PC-9 (cell line): ENCODE measurements around the gene RBMS3. TPM values are rescaled to one million over a fixed set of nuclear protein-coding genes. Genes with fewer than 3 reads are reported as not detected.

Experiments
- BruUV-seq: library from RNA; stranded (reverse); fragments of 400-500 nt; replicated peaks from 2 replicates; lab custom pipeline; 2021; lab: Mats Ljungman, UMichigan
- CTCF ChIA-PET: fragments of 300-600 bp; sonication (Branson Sonifier 250); formaldehyde crosslinking; loops from one replicate; lab custom pipeline; 2022; ENCODE audit warnings: antibody characterized with exemption; lab: Charles Lee
- POLR2A ChIA-PET: fragments of 300-600 bp; sonication (Branson Sonifier 250); formaldehyde crosslinking; loops from one replicate; lab custom pipeline; 2022; ENCODE audit warnings: antibody characterized with exemption; ENCODE audit not compliant: unreplicated experiment; lab: Charles Lee
- DNase-seq, 2 experiments: peaks; one replicate each; pipeline versions ENCODE4 v3.0.0 to v3.0.0-alpha.2; 2015 to 2022; ENCODE audit warnings: mixed read lengths in 1 of 2
- H2AFZ ChIP-seq: fragments of 200-600 bp; sonication (generic); 2 replicates; pipeline ENCODE4 v1.8.1; 2017; ENCODE audit warnings: antibody characterized with exemption
- H3F3A ChIP-seq: fragments of 200-600 bp; sonication (generic); 2 replicates; pipeline ENCODE4 v1.8.1; 2017; ENCODE audit warnings: antibody characterized with exemption, mild to moderate bottlenecking, low read depth; ENCODE audit not compliant: insufficient read depth
- H3K27ac ChIP-seq: fragments of 200-600 bp; sonication (generic); 2 replicates; pipeline ENCODE4 v1.6.1; 2016; ENCODE audit warnings: mixed run types
- H3K27me3 ChIP-seq: fragments of 200-600 bp; sonication (generic); 2 replicates; pipeline ENCODE4 v1.6.1; 2016; ENCODE audit warnings: low read depth, mixed run types; ENCODE audit not compliant: insufficient read depth
- H3K36me3 ChIP-seq: fragments of 200-600 bp; sonication (generic); 2 replicates; pipeline ENCODE4 v1.6.1; 2016; ENCODE audit warnings: low read depth, mixed run types
- H3K4me1 ChIP-seq: fragments of 200-600 bp; sonication (generic); replicated peaks from 2 replicates; pipeline ENCODE4 v1.6.1; 2016; ENCODE audit warnings: mixed run types; ENCODE audit not compliant: insufficient read depth
- H3K4me2 ChIP-seq: fragments of 200-600 bp; sonication (generic); 2 replicates; pipeline ENCODE4 v1.6.1; 2017; ENCODE audit warnings: mixed run types
- H3K4me3 ChIP-seq: fragments of 200-600 bp; sonication (generic); 2 replicates; pipeline ENCODE4 v1.6.1; 2016; ENCODE audit warnings: mixed run types
- H3K79me2 ChIP-seq: fragments of 200-600 bp; sonication (generic); 2 replicates; pipeline ENCODE4 v1.6.1; 2017; ENCODE audit warnings: low read depth, mixed run types
- H3K9me2 ChIP-seq: fragments of 200-600 bp; sonication (generic); 2 replicates; pipeline ENCODE4 v1.8.1; 2017; ENCODE audit warnings: mild to moderate bottlenecking; ENCODE audit not compliant: insufficient read depth
- H3K9me3 ChIP-seq: fragments of 200-600 bp; sonication (generic); 2 replicates; pipeline ENCODE4 v1.8.1; 2016; ENCODE audit warnings: low read depth; ENCODE audit not compliant: insufficient read depth
- H4K20me1 ChIP-seq: fragments of 200-600 bp; sonication (generic); 2 replicates; pipeline ENCODE4 v1.8.1; 2017; ENCODE audit not compliant: insufficient read depth
- EZH2 ChIP-seq: fragments of 200-600 bp; sonication (generic); IDR thresholded peaks from 2 replicates; pipeline ENCODE4 v1.8.0; 2017; ENCODE audit warnings: antibody characterized with exemption, low read depth
- intact Hi-C: fragments of 100-400 bp; cut with micrococcal nuclease; formaldehyde crosslinking; loops from one replicate; pipeline ENCODE4 v1.10.0; 2022; ENCODE audit not compliant: unreplicated experiment
- total RNA-seq: library from RNA; stranded (reverse); gene quantifications from 2 replicates; pipeline ENCODE4 v1.2.3, GENCODE V29; 2021
- TF ChIP-seq, protein P1 (sequence below): fragments of 200-600 bp; sonication (generic); conservative IDR thresholded peaks from 2 replicates; pipeline ENCODE4 v1.6.1; 2017; ENCODE audit warnings: mixed run types, antibody characterized with exemption, mild to moderate bottlenecking, moderate library complexity

Gene RBMS3
- total RNA-seq, 1 experiment from 2014 or later, result 3.5 TPM

- Histone ChIP-seq H3K27ac (no peak overlapping the region), H3K4me3 (no peak overlapping the region), H3K27me3 (no peaks in the 10 kb centered on the region), H3K79me2 (no peaks in the 10 kb centered on the region), H3K9me3 (no peaks in the 10 kb centered on the region), H4K20me1 (no peaks in the 10 kb centered on the region), H3K4me1 (no peaks in the 10 kb centered on the region), H3K4me2 (no peak overlapping the region), H3K36me3 (no peaks in the 10 kb centered on the region), H2AFZ (no peak overlapping the region), H3F3A (no peaks in the 10 kb centered on the region), H3K9me2 (no peaks in the 10 kb centered on the region)
- TF ChIP-seq, protein P1, sequence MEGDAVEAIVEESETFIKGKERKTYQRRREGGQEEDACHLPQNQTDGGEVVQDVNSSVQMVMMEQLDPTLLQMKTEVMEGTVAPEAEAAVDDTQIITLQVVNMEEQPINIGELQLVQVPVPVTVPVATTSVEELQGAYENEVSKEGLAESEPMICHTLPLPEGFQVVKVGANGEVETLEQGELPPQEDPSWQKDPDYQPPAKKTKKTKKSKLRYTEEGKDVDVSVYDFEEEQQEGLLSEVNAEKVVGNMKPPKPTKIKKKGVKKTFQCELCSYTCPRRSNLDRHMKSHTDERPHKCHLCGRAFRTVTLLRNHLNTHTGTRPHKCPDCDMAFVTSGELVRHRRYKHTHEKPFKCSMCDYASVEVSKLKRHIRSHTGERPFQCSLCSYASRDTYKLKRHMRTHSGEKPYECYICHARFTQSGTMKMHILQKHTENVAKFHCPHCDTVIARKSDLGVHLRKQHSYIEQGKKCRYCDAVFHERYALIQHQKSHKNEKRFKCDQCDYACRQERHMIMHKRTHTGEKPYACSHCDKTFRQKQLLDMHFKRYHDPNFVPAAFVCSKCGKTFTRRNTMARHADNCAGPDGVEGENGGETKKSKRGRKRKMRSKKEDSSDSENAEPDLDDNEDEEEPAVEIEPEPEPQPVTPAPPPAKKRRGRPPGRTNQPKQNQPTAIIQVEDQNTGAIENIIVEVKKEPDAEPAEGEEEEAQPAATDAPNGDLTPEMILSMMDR, result no peak
- TF ChIP-seq EZH2, result no peak
- CTCF ChIA-PET, result no interaction called here
- POLR2A ChIA-PET, result no interaction called here
- no peak for DNase-seq
- intact Hi-C loops, result no loop called here
- no TSS peak for BruUV-seq
Observed at GRCh38 chr3:29511701-29512100, 230.8 kb downstream of the RBMS3 start.

DNA sequence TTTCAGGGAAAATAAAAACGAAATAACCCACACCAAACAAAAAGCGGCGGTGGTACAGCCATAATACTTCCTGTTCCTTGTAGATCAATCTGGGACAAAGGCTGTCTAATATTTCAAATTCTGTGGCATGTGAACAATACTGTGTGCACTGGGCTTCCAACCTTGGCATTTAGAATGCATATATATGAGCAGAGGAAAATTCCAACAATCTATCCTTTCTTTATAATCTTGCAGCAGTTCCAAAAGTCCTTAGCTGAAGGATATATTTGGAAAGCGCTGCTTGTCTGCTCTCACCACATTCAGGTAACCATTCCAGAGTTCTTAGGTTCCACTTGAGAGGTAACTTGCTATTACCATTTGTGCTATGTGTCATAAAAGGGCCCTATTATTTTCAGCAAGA lies 231.8 kb downstream of the RBMS3 start:
- Histone ChIP-seq H4K20me1 (no peaks in the 10 kb centered on the region), H2AFZ (peak overlapping the region; percentile 48; the same call in 1 of the 2 replicates), H3K36me3 (no peaks in the 10 kb centered on the region), H3K4me2 (no peak overlapping the region), H3K4me3 (no peak overlapping the region), H3F3A (no peaks in the 10 kb centered on the region), H3K9me2 (no peaks in the 10 kb centered on the region), H3K79me2 (no peaks in the 10 kb centered on the region), H3K27ac (no peak overlapping the region), H3K9me3 (no peaks in the 10 kb centered on the region), H3K27me3 (no peaks in the 10 kb centered on the region), H3K4me1 (no peaks in the 10 kb centered on the region)
- no TSS peak for BruUV-seq
- no peak for DNase-seq
- ChIA-PET CTCF (no interaction called here), POLR2A (no interaction called here)
- no peak for TF ChIP-seq EZH2
- TF ChIP-seq, protein P1, result no peak
- intact Hi-C loops, result no loop called here

DNA sequence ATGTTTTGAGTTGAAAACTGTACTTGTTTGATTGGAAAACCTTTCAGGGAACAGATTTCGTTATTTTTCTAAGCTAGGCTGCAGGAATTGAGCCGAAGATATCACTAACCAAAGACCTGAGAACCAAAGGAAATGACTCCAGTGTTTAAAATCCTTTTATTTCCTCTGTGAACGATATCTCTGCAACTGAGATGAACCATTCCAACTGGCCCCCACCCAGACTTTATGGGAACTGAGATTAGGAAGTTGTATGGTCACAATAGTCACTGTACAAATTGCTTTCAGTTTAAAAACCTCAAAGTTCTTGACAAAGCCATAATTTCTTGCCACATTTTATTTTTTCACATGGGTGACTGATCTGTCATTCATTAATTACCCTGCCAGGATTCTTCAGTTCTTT lies 232.4 kb downstream of the RBMS3 start:
- Histone ChIP-seq H3K4me2 (no peak overlapping the region), H3K4me3 (no peak overlapping the region), H3K27ac (no peak overlapping the region), H4K20me1 (no peaks in the 10 kb centered on the region), H3K27me3 (no peaks in the 10 kb centered on the region), H3K9me3 (no peaks in the 10 kb centered on the region), H3F3A (no peaks in the 10 kb centered on the region), H3K9me2 (no peaks in the 10 kb centered on the region), H3K79me2 (no peaks in the 10 kb centered on the region), H3K36me3 (no peaks in the 10 kb centered on the region), H2AFZ (peak overlapping the region; percentile 48; the same call in 1 of the 2 replicates), H3K4me1 (no peaks in the 10 kb centered on the region)
- DNase-seq, result no peak
- POLR2A ChIA-PET, result no interaction called here
- BruUV-seq, result no TSS peak
- CTCF ChIA-PET, result no interaction called here
- TF ChIP-seq, protein P1, result no peak
- no peak for TF ChIP-seq EZH2
- intact Hi-C loops, result no loop called here
